NCI-H146 treated with DMSO at 0.1 percent for 48 hours (cell line): ENCODE measurements around the gene SHISA6.
"Not testable (repeated sequence)": the region's sequence is repeated elsewhere in the genome, so short reads cannot be mapped to it uniquely, and the experiment has no call there.

ENCODE experiments used
- DNase-seq: peaks from one replicate; lab custom pipeline; 2025; ENCODE audit not compliant: unreplicated experiment; lab: John Stamatoyannopoulos, UW

The SHISA6 gene

GRCh38 chr17:11301874-11302273 lies 60.9 kb downstream of the SHISA6 start:
- DNase-seq = not testable (repeated sequence)

GRCh38 chr17:11302401-11303186 lies 61.6 kb downstream of the SHISA6 start:
- DNase-seq = no peak

GRCh38 chr17:11303773-11304394 lies 62.9 kb downstream of the SHISA6 start:
- no peak for DNase-seq

- DNase-seq = no peak
Measured at GRCh38 chr17:11304568-11304967, 63.6 kb downstream of the SHISA6 start.

- DNase-seq = no peak
Measured at GRCh38 chr17:11305524-11305923, 64.5 kb downstream of the SHISA6 start.

GRCh38 chr17:11308531-11308930 lies 67.5 kb downstream of the SHISA6 start:
- no peak for DNase-seq

GRCh38 chr17:11309033-11309432 lies 68.0 kb downstream of the SHISA6 start:
- DNase-seq = no peak

GRCh38 chr17:11309850-11310249 lies 68.8 kb downstream of the SHISA6 start:
- DNase-seq = no peak

- not testable (repeated sequence) for DNase-seq
Measured at GRCh38 chr17:11316451-11316850, 75.4 kb downstream of the SHISA6 start.

GRCh38 chr17:11318207-11318606 lies 77.2 kb downstream of the SHISA6 start:
- no peak for DNase-seq

- DNase-seq = no peak
Measured at GRCh38 chr17:11319894-11320293, 78.9 kb downstream of the SHISA6 start.

GRCh38 chr17:11324021-11324420 lies 83.0 kb downstream of the SHISA6 start:
- DNase-seq = no peak

- DNase-seq = no peak
Measured at GRCh38 chr17:11324846-11325420, 83.9 kb downstream of the SHISA6 start.

- no peak for DNase-seq
Measured at GRCh38 chr17:11326492-11326891, 85.5 kb downstream of the SHISA6 start.

- no peak for DNase-seq
Measured at GRCh38 chr17:11328770-11329169, 87.8 kb downstream of the SHISA6 start.

GRCh38 chr17:11330006-11330405 lies 89.0 kb downstream of the SHISA6 start:
- DNase-seq = no peak

- no peak for DNase-seq
Measured at GRCh38 chr17:11330826-11331225, 89.8 kb downstream of the SHISA6 start.

GRCh38 chr17:11331547-11332513 lies 90.8 kb downstream of the SHISA6 start:
- no peak for DNase-seq

GRCh38 chr17:11332706-11333105 lies 91.7 kb downstream of the SHISA6 start:
- no peak for DNase-seq

- no peak for DNase-seq
Measured at GRCh38 chr17:11334493-11334892, 93.5 kb downstream of the SHISA6 start.

- no peak for DNase-seq
Measured at GRCh38 chr17:11336290-11336689, 95.3 kb downstream of the SHISA6 start.
